ENCODE data around the gene GIPR. TPM values are rescaled to one million over a fixed set of nuclear protein-coding genes. Genes with fewer than 3 reads are reported as not detected.
A peak's percentile ranks its signal among the peaks of the same experiment; 100 is the strongest.

Gene GIPR
- total and polyA plus RNA-seq, 10 of the 15 experiments (the other 5 are each of a cell fraction or from before 2014, with no cell fraction given): 1.7 to 26.3 (median 13.7) TPM

- H3K4me1 ChIP-seq (ENCODE audit: control insufficient read depth, insufficient read depth, low read length): peaks cover 5% of the 10 kb centered on the region
- in situ Hi-C loops (cut with MboI): no loop called here
- no peak overlapping the region for H2AFZ ChIP-seq (ENCODE audit: control insufficient read depth, low read depth, low read length)
- H3K36me3 ChIP-seq (ENCODE audit: control insufficient read depth in 2 of 2, insufficient read depth in 2 of 2, low read length in 1 of 2): no peaks in the 10 kb centered on the region
- intact Hi-C loops (cut with micrococcal nuclease; ENCODE audit: unreplicated experiment): no loop called here
- DNase-seq (ENCODE audit: low read depth, low spot score) (no peak), FAIRE-seq (no peak), ATAC-seq (no peak)
- 53% methylated on average over 7 of the region's 7 CpGs for WGBS (ENCODE audit: insufficient coverage, insufficient replicate concordance, low lambda C conversion rate, missing lambda C conversion rate)
- no peak overlapping the region for H3K27ac ChIP-seq (ENCODE audit: control insufficient read depth, insufficient read depth)
- no TSS peak for BruUV-seq (replicated peaks)
- H3K27me3 ChIP-seq (replicated peaks in 1 of 2; ENCODE audit: control insufficient read depth in 2 of 2, insufficient read depth in 2 of 2, low read length in 1 of 2): no peaks in the 10 kb centered on the region
- SMC1A ChIA-PET (ENCODE audit: uncharacterized antibody, unreplicated experiment): no interaction called here
- no peaks in the 10 kb centered on the region for H4K20me1 ChIP-seq (ENCODE audit: control insufficient read depth, insufficient read depth)
- H3K9ac ChIP-seq (ENCODE audit: control insufficient read depth, insufficient read depth, low read length): no peak overlapping the region
- peak; percentile 92 for TF ChIP-seq BCL3 (IDR thresholded peaks at IDR 0.05; ENCODE audit: borderline replicate concordance, insufficient read depth, low read depth, low read length, poor library complexity, severe bottlenecking)
- peak; percentile 7 for TF ChIP-seq PBX3 (IDR thresholded peaks at IDR 0.05; ENCODE audit: insufficient replicate concordance, low read depth, low read length)
- TF ChIP-seq, protein P1, sequence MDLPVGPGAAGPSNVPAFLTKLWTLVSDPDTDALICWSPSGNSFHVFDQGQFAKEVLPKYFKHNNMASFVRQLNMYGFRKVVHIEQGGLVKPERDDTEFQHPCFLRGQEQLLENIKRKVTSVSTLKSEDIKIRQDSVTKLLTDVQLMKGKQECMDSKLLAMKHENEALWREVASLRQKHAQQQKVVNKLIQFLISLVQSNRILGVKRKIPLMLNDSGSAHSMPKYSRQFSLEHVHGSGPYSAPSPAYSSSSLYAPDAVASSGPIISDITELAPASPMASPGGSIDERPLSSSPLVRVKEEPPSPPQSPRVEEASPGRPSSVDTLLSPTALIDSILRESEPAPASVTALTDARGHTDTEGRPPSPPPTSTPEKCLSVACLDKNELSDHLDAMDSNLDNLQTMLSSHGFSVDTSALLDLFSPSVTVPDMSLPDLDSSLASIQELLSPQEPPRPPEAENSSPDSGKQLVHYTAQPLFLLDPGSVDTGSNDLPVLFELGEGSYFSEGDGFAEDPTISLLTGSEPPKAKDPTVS (IDR thresholded peaks at IDR 0.05; ENCODE audit: low read depth, low read length): no peak
- TF ChIP-seq NBN (IDR thresholded peaks at IDR 0.05): no peak
- TF ChIP-seq ETV6 (conservative IDR thresholded peaks at IDR 0.05 in 1 of 2, IDR thresholded peaks at IDR 0.05 in 1 of 2; ENCODE audit: borderline replicate concordance in 1 of 2, low read depth in 1 of 2): no peak
- TF ChIP-seq YBX1 (IDR thresholded peaks at IDR 0.05): no peak
- no peak for TF ChIP-seq BMI1 (IDR thresholded peaks at IDR 0.05; ENCODE audit: borderline replicate concordance)
- no peak for TF ChIP-seq SMC3 (IDR thresholded peaks at IDR 0.05; ENCODE audit: borderline replicate concordance, low read length)
- TF ChIP-seq SP1 (IDR thresholded peaks at IDR 0.05; ENCODE audit: low read depth, low read length): no peak
- TF ChIP-seq FOXM1 (IDR thresholded peaks at IDR 0.05; ENCODE audit: low read depth, low read length): no peak
- TF ChIP-seq STAT3 (IDR thresholded peaks at IDR 0.05; ENCODE audit: low read depth, low read length): no peak
- TF ChIP-seq NRF1 (conservative IDR thresholded peaks at IDR 0.05; ENCODE audit: low read depth, low read length): no peak
- no peak for TF ChIP-seq NR2C1 (IDR thresholded peaks at IDR 0.05)
- TF ChIP-seq SMAD5 (IDR thresholded peaks at IDR 0.05; ENCODE audit: low read depth): no peak
- TF ChIP-seq ESRRA (IDR thresholded peaks at IDR 0.05; ENCODE audit: low read length): no peak
- TF ChIP-seq KLF5 (IDR thresholded peaks at IDR 0.05; ENCODE audit: partially characterized antibody): no peak
- CTCF ChIA-PET: no interaction called here
- H3K4me2 ChIP-seq (ENCODE audit: control insufficient read depth, insufficient read depth): no peak overlapping the region
- RAD21 ChIA-PET (ENCODE audit: unreplicated experiment): no interaction called here
- H3K79me2 ChIP-seq (ENCODE audit: control insufficient read depth, insufficient read depth, low read length): peaks cover 9% of the 10 kb centered on the region
- H3K9me3 ChIP-seq (replicated peaks; ENCODE audit: control insufficient read depth, insufficient read depth, low read length): no peaks in the 10 kb centered on the region
- H3K4me3 ChIP-seq: no peak overlapping the region
- POLR2A ChIA-PET: interaction anchor here (0.6 to 0.7 kb wide), 2 partner anchors 13 to 36 kb away, joined by 3 read pairs; no protein-coding TSS in a partner anchor
Observed at GRCh38 chr19:45664575-45664974, 3.4 kb upstream of the GIPR start.
